Stomach (tissue), 4 donors: ENCODE data around the gene AZGP1.

ENCODE experiments used
- EP300 ChIP-seq: sonication (generic); formaldehyde crosslinking; IDR thresholded peaks from one replicate; pipeline ENCODE4 v1.6.1; 2017; ENCODE audit warnings: antibody characterized with exemption
- POLR2A ChIP-seq, 4 donors: fragments of 450-650 bp; IDR thresholded peaks; one replicate each; pipeline ENCODE4 v1.6.1; 2016; ENCODE audit warnings: antibody characterized with exemption in 4 of 4, control low read depth in 2 of 4, mild to moderate bottlenecking in 1 of 4, moderate library complexity in 1 of 4
- POLR2AphosphoS5 ChIP-seq, 3 donors: sonication (generic); formaldehyde crosslinking; IDR thresholded peaks; one replicate each; pipeline ENCODE4 v1.6.1; 2016; ENCODE audit warnings: antibody characterized with exemption in 3 of 3
- TF ChIP-seq, protein P1 (sequence below), 7 experiments: fragments of 450-650 bp in 4 of 7; fragments of 200-600 bp in 3 of 7; sonication (generic) in 3 of 7; IDR thresholded peaks; one replicate each; pipeline ENCODE4 v1.5.1; 2016 to 2019; ENCODE audit warnings: antibody characterized with exemption in 7 of 7, control low read depth in 2 of 7, mild to moderate bottlenecking in 1 of 7

DNA sequence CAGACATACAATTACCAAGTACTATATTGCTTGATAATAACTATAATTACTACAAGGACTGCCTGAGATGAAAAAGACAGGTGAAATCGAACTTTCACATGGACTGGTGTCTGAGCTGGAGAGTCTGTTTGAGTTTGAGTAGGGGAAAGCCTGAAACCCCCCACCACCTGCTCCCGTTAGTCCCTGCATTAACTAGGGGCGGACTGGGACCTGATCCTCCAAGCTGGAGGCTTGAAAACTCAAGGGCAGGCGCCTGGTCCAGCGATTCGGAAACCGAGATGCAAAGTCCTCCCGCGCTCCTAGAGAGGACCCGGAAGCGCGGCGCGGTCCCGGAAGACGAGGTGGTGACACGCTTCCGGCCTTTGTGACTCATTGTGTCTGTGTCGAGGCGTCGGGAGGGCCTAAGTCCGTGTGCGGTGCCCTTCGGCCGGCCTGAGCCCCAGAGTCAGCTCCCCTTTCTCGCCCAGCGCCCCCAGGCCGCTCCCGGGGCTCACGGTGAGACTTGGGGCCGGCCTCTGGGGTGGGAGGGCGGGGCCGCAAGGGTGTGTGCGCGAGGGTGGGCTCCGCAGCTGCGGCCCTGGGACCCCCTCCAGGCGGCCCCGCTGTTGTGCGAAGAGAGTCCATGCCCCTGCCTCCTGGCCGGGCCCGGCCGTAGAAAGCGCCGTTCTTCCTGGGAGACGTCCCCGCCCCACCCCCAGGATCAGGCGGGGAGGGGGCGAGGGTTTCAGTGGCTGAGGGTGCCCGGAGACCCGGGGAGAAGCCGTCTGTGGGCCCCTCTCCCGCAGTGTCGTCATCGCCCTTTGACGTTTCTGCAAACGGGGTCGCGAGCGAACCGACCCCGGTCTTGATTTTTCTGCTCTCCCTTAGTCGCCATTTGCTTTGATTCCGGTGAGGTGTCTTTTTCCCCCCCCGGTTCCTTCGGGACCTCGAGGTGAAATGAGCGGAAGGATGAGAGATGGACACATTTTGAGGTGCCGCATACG, 39.7 kb upstream of the AZGP1 start, which contains the start of gene ZKSCAN1:
- TF ChIP-seq, protein P1, sequence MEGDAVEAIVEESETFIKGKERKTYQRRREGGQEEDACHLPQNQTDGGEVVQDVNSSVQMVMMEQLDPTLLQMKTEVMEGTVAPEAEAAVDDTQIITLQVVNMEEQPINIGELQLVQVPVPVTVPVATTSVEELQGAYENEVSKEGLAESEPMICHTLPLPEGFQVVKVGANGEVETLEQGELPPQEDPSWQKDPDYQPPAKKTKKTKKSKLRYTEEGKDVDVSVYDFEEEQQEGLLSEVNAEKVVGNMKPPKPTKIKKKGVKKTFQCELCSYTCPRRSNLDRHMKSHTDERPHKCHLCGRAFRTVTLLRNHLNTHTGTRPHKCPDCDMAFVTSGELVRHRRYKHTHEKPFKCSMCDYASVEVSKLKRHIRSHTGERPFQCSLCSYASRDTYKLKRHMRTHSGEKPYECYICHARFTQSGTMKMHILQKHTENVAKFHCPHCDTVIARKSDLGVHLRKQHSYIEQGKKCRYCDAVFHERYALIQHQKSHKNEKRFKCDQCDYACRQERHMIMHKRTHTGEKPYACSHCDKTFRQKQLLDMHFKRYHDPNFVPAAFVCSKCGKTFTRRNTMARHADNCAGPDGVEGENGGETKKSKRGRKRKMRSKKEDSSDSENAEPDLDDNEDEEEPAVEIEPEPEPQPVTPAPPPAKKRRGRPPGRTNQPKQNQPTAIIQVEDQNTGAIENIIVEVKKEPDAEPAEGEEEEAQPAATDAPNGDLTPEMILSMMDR (IDR thresholded peaks at IDR 0.05): no peak
- peak; percentile 97 to 99 (median 99) for TF ChIP-seq POLR2AphosphoS5 (IDR thresholded peaks at IDR 0.05)
- peak in 2 of 4 donors; percentile 40 to 60 for TF ChIP-seq POLR2A (IDR thresholded peaks at IDR 0.05)
- no peak for TF ChIP-seq EP300
